ENCODE measurements around the gene KANK4.

- TF ChIP-seq POLR2A (IDR thresholded peaks at IDR 0.05) (no peak), CTCF (IDR thresholded peaks at IDR 0.05) (no peak), EP300 (IDR thresholded peaks at IDR 0.05) (no peak)
Measured at GRCh38 chr1:62228136-62228882, 90.9 kb downstream of the KANK4 start.
